Right ventricle myocardium superior (tissue), 1 donor: ENCODE data around the gene SAXO1. TPM values are rescaled to one million over a fixed set of nuclear protein-coding genes. Genes with fewer than 3 reads are reported as not detected.
A peak's percentile ranks its signal among the peaks of the same experiment; 100 is the strongest.
"Not testable (repeated sequence)": the region's sequence is repeated elsewhere in the genome, so short reads cannot be mapped to it uniquely, and the experiment has no call there.

Experiments
- ATAC-seq: fragments of 200-7000 bp; cut with Tn5 transposase; one replicate; pipeline ENCODE4 v1.9.1; 2020; ENCODE audit warnings: mild to moderate bottlenecking; ENCODE audit not compliant: poor library complexity
- DNase-seq: peaks from one replicate; pipeline ENCODE4 v3.0.0-alpha.2; 2020
- intact Hi-C: fragments of 100-400 bp; cut with DNase I; formaldehyde crosslinking; loops from one replicate; pipeline ENCODE4 v1.11.2; 2022
- total RNA-seq: library from RNA; stranded (reverse); fragmentation: NEBNext Ultra II Directional; extraction: Animal tissue kit (Norgen Biotek cat#: 25700); gene quantifications from one replicate; pipeline ENCODE4 v1.2.1, GENCODE V29; 2021
- donor health status: DM: no; HTN: yes; CAD: no; lungs with severe emphysema.

SAXO1 gene
- total RNA-seq, 1 donor from 2014 or later = not detected

DNA sequence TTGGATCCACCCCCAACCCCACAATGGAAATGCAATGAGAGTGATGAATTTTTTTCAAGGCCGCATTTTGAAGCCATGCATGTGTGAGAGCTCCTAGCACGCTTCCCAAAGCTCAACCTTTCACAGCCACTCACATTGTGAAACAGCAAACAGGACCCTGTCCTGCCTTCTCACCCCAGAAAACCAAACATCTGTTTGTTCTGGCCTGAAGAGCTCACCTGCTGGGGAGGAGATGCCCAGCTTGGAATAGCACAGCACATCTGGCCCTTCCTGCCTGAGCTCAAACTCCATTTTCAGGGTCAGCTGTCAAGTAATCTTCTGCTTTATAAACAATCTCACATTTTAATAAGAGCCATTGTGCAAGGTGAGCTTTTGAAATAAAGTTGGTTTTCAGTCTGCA lies 54.8 kb downstream of the SAXO1 start:
- ATAC-seq = no peak
- intact Hi-C loops = loop anchor here (10.0 kb wide), 1 partner anchor 123 kb away; no protein-coding TSS in a partner anchor
- no peak for DNase-seq

DNA sequence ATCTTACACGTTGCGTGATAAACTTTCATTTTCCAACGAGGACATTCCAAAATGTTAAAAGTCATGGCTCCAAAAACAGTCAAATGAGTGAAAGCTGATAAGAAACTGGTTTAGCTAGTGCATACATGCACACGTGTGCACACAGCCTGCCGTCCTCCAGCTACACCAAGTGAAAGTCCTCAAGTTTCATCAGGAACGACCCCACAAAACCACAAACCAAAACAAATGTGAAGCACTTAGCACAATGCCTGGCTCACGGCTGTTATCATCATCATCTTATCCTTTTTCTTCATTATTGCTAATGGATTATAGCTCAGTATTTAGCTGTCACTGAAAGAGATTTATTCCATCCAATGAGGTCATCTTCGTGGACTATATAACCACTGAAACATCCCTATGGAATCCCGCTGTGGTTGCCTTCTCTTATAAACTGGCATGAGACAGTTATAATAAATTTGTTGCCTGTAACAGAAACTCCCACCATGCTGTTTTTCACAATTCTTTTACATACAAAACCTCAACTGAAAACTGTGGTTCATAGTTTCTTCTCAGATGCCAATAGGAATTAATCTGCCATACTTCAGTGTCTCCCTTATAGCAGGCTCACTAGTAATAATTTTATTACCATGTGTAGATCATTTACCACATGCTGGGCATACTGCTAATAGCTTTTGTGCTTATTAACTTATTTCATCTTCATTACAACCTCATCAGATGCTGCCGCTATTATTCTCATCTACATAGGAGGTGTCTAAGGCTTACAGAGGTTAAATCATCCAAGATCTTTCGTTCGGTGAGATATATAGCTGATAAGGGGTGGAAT lies 56.1 kb downstream of the SAXO1 start:
- DNase-seq (no peak), ATAC-seq (no peak)
- intact Hi-C loops = loop anchor here (10.0 kb wide), 1 partner anchor 122 kb away; no protein-coding TSS in a partner anchor

GRCh38 chr9:18976221-18976708 lies 56.7 kb downstream of the SAXO1 start:
- intact Hi-C loops = loop anchor here (10.0 kb wide), 1 partner anchor 121 kb away; no protein-coding TSS in a partner anchor
- ATAC-seq = no peak

GRCh38 chr9:18973348-18973747 lies 59.7 kb downstream of the SAXO1 start:
- intact Hi-C loops = loop anchor here (10.0 kb wide), 1 partner anchor 119 kb away; no protein-coding TSS in a partner anchor
- ATAC-seq (no peak), DNase-seq (no peak)

More at GRCh38 chr9:18976221-18976708, 56.7 kb downstream of the SAXO1 start:
- no peak for DNase-seq

- no peak for DNase-seq
- no peak for ATAC-seq
- intact Hi-C loops = loop anchor here (10.0 kb wide), 1 partner anchor 118 kb away; no protein-coding TSS in a partner anchor
Measured at GRCh38 chr9:18972675-18973074, 60.3 kb downstream of the SAXO1 start.

DNA sequence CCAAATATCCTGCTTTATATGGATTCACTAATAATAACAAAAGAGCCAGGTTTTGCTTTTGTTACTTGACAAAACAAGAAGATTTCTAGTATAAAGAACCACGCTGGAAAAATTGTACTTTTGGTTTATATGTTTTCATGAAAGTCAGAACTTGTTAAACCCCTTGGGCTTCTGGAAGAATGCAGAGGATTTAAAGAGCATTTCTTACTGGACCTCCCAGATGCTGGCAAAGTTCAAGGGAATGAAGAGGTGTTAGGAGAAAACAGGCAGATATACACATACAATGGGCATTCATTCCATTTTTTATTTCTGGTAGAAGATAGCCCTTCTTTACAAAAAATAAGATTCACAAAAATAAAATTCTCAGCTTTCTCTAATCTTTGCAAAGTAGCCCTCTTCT lies 61.1 kb downstream of the SAXO1 start:
- no peak for ATAC-seq
- no peak for DNase-seq
- intact Hi-C loops = loop anchor here (10.0 kb wide), 1 partner anchor 117 kb away; no protein-coding TSS in a partner anchor

- DNase-seq (no peak), ATAC-seq (no peak)
- intact Hi-C loops = loop anchor here (10.0 kb wide), 1 partner anchor 117 kb away; no protein-coding TSS in a partner anchor
Measured at GRCh38 chr9:18971404-18971803, 61.6 kb downstream of the SAXO1 start.

- ATAC-seq = peak; percentile 94
- intact Hi-C loops = loop anchor here (10.0 kb wide), 1 partner anchor 116 kb away; no protein-coding TSS in a partner anchor
- peak; percentile 47 for DNase-seq
Measured at GRCh38 chr9:18970393-18970792, 62.6 kb downstream of the SAXO1 start.

DNA sequence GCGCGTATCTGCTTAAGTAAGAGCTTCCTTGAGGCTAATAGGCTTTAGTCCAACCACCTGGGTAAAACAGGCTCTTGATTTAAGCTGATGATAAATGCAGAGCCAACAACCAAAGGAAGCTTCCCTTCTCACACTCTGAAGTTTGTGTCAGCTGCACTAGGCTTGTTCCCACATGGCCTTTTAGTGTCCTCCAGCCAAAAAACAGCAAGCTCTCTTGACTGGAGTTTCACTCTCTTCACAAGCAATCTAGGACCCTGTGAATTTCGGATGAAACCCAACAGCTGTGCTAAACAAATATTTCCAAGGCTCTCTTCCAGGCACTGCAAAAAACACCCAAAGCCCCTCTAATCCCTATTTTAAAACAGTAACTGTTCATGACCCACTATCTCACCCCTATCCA lies 63.9 kb downstream of the SAXO1 start:
- DNase-seq (no peak), ATAC-seq (peak; percentile 61)
- intact Hi-C loops = loop anchor here (10.0 kb wide), 1 partner anchor 54 kb away; no protein-coding TSS in a partner anchor

- DNase-seq = no peak
- intact Hi-C loops = no loop called here
Measured at GRCh38 chr9:18955626-18956025, 77.4 kb downstream of the SAXO1 start.

GRCh38 chr9:18951936-18952335 lies 81.1 kb downstream of the SAXO1 start:
- ATAC-seq (no peak), DNase-seq (no peak)
- intact Hi-C loops = no loop called here

More at GRCh38 chr9:18955626-18956025, 77.4 kb downstream of the SAXO1 start:
- ATAC-seq = no peak

DNA sequence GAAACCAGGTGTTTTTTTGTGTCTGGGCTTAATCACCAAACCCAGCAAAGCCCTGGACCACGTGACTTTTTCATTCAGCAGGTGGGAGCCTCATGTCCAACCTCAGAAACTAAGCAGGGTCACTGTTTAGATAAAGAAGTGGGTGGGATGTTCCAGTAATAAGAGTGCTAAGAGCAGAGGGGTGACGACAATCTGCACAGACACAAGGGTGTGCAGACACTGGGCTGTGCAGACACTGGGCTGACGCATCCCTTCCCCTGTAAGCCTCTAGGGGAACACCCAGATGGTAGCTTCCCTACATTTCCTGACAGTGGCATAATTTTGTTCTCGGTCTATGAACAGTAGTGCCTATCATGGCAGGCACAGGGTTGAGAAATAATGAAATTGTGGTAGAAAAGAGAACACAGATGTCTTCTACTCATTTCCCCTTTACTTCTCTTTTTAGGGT lies 85.1 kb downstream of the SAXO1 start:
- intact Hi-C loops = no loop called here
- no peak for ATAC-seq
- DNase-seq = no peak

DNA sequence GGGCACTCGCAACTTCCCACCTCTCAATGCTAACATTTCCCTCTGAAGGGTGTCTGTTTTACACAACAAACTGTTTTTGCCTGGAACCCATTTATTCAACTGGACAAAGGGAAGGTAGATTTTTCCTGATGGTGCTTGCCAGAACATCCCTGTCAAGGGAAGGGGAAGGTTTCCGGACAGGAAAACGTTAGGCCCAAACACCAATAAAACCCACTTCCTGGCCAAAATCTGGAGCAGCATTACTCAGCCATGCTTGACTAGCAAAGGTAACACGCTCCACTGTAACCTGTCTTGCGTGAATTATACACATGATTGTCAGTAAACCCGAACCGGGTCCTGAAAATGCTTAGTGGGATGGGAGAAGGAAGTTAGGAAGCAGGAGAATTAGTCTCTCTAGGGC lies 90.2 kb downstream of the SAXO1 start:
- ATAC-seq (no peak), DNase-seq (no peak)
- intact Hi-C loops = no loop called here

GRCh38 chr9:18941060-18941740 lies 91.8 kb downstream of the SAXO1 start:
- intact Hi-C loops = no loop called here
- no peak for DNase-seq
- ATAC-seq = peak; percentile 88

- no peak for DNase-seq
- ATAC-seq = no peak
- intact Hi-C loops = no loop called here
Measured at GRCh38 chr9:18939943-18940342, 93.1 kb downstream of the SAXO1 start.

- intact Hi-C loops = no loop called here
- ATAC-seq (no peak), DNase-seq (no peak)
Measured at GRCh38 chr9:18936094-18936871, 96.7 kb downstream of the SAXO1 start.

- intact Hi-C loops = no loop called here
- no peak for DNase-seq
- no peak for ATAC-seq
Measured at GRCh38 chr9:18935541-18935940, 97.5 kb downstream of the SAXO1 start.

DNA sequence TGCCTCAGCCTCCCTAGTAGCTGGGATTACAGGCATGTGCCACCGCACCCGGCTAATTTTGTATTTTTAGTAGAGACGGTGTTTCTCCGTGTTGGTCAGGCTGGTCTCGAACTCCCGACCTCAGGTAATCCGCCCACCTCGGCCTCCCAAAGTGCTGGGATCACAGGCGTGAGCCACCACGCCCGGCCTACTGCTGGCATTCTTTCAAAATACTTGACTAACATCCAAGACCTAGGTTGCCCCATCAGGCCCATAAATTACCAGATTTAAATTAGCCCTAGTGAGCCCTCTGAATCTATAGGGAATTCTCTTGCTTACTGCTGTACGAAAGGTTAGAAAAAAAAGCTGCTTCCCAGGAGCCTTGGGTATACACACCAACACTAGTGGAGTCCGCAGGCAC lies 102.4 kb downstream of the SAXO1 start:
- DNase-seq, ATAC-seq, intact Hi-C loops: not testable (repeated sequence)
